NCI-H69 (cell line): ENCODE data around the gene KLF15.

Experiments used
- DNase-seq: peaks from one replicate; lab custom pipeline; 2025; lab: John Stamatoyannopoulos, UW

The KLF15 gene

DNA sequence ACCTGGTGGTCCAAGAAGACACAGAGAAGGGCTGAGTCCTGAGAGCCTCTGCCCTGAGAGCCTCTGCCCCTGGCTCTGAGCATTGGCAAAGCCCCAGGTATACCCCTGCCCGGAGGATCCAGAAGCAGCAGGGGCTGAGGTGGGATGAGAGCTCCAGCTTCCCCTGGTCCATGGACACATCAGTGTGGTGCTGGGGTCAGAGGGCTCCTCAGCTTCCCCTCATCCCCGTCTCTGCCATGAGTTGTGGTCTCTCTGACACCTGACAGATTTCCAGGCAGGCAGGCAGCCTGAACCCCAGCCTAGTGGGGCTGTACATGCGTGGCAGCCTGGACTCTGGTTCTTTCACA lies 3.5 kb upstream of the KLF15 start:
- DNase-seq, result no peak

DNA sequence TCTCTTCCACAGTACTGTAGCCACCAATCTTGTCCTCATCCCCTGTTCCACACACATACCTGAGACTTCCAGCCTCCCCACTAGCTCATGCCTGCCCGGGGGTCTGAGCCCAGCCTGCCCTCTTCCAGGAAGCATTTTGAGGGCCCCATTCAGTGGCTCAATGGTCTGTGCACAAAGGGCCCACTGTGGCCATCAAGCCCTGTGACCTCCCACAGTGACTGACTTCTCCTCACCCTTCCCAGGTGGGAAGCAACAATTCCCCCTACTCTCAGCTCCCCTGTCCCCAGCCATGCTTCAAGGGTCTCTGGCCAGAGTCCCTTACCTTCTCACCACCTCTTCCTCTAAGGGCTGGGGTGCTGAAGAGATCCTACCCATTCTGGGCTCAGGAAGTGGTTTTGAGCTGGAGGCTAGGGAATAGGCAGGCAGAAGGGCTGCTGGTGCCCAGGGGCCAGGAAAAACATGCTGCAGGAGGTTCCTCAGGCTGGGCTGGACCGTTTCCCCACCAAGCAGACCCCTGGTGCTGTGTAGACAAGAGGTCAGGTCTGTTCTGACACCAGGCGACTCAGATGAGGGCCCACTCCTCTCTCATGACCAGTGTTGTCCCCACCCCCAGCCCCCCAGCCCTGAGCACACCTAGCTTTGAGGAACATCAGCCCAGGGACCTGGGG lies 3.0 kb upstream of the KLF15 start:
- DNase-seq, result no peak

DNA sequence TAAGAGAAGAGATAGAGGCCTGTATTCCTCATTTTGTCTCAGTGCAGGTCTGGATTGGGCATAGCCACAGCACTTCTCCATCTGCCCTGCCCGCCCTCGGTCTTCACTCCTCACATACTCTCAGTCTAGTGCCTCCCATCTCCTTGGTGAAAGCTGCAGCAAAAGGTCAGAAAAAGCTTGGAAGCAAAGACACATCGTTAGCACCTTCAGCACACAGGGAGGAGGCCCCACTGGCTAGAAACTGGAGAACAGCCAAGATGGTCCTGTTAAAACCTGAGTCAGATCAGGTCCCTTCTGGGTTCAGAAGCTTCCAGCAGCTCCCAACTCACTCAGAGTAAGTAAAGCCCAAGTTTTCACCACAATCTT lies 1.6 kb upstream of the KLF15 start:
- DNase-seq, result no peak

DNA sequence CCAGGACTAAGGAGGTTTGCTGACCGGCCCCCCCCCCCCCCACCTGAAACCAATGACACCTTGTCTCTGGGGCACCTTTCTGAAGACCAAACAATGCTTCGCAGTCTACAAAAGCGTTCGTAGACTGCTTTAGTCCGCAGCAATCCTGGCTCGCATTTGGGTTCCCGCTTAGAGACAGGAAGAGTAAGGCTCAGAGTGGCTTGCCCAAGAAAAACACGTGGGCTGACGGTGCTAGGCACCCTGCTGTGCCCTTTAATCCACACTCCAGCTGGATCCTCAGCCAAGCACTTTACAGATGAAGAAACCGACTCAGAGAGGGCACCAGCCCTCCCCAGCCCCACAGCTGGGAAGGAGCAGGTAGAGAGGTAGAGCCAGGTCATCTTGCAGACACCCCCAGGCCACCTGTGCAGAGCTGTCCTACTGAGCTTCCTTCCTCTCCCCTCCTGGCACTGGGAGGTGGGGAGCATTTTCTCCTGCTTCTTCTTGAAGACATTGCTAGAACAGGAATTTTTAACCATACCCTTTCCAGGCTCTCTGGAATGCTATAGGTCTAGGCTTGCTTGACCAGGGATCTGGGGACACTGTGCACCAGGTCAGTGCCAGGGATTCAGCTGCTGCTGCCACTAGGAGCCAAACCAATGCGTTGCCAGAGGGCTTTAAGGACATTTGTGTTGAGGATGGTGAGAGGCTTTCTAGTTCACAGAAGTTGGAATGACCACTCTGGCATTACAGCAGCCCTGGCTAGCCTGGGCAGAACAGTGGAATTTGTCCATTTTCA lies 1.0 kb upstream of the KLF15 start:
- DNase-seq, result peak; percentile 36

DNA sequence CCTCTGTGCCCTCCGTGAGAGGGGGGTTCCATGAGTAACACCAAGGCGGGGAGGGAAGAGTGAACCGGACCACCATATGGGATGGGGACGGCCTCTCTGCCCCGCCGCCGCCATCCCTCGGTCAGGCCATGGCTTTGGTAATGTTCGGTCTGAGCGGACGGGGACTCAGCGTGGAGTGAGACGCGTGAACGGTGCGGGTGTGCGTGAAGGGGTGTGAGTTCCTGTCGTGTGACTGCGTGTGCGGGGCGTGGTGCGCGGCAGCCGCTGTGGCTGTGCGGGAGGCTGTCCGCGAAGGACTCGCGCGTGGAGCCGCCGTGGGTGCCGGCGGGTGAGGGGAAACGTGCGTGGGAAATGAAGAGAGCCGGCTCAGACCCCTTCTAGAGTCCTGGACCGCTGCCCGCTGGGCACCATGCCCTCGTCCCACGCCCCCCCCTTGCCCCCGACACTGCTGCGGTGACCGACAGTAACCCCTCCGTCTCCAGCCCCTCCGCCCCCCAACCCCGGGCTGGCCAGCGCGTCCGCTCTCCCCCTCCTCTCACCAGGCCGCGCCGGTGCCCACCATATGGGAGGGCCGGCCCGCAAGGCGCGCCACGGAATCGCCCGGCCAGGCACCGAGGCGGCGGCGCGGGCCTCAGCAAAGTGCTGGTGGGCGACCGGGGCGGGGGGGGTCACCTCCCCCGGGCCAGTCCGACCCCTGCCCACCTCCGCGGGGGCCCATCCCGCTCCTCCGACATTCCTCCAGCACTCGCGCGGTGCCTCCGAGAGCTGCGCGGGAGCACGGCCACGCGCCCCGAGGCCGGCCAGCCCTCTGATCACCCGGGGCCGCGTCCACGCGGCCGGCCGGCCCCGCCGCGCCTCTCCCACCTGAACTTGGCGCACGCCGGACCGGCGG lies 589 bp downstream of the KLF15 start:
- no peak for DNase-seq

DNA sequence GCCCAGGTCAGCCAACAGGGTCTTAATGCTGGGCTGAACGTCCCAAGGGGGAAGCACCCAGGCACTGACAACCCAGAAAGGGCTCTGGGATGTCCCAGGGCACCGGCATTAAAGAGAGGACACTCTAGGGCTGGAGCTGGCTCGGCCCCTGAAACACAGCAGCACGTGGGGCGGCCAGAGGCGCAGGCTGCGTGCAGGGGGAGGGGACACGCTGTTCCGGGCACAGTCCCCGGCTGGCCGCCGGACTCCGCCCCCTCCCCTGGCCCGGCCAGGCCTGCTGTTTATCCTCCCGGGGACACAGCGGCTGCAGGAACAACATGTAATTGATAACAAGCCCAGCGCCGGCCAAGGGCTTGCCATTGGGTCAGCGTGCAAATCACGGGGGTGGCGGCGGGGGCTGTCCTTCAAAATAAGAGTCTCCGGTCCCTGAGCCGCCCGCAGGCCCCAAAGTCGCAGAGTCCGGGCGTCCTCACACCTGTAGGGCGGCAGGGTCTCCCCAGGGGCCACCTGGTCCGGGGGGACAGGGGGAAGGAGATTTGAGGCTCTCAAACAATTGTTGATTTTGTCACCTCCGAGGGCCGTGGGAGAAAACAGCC lies 1.3 kb downstream of the KLF15 start:
- DNase-seq, result peak; percentile 61

DNA sequence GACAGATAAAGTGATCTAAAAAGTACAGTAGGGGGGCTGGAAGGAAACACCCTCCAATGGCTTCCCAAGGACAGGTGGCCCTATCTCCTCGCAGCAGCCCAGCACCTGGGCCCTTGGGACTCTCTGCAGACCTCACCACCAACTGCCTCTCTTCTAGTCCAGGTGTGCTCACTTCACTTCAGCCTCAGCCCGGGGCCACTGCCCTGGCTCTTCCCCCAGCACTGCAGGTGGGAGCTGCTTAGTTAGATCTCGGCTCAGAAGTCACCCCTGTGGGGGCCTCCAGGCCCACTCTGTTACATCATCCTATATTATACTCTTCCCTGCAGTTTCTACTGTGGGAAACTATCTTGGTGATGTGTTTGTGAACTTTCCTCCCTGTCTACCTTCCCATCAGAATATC lies 2.0 kb downstream of the KLF15 start:
- DNase-seq, result no peak

DNA sequence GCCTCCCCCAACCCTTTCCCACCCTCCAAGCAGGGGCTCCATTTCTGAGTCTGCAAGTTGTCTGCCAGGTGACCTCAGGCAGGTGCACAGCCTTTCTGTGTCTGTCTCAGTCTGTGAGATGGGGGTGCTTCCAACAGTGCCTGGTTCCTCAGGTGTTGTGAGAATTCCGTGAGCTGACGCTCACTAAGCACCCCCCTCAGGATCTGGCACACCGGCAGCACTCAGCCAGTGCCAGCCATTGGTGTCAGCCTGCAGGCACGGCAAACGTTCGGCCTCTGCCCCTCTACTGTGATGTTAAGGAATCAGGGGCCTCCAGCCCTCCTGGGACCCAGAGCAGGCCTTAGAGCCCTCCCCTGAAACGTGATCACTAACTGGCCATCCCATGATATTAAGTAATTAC lies 2.4 kb downstream of the KLF15 start:
- no peak for DNase-seq

DNA sequence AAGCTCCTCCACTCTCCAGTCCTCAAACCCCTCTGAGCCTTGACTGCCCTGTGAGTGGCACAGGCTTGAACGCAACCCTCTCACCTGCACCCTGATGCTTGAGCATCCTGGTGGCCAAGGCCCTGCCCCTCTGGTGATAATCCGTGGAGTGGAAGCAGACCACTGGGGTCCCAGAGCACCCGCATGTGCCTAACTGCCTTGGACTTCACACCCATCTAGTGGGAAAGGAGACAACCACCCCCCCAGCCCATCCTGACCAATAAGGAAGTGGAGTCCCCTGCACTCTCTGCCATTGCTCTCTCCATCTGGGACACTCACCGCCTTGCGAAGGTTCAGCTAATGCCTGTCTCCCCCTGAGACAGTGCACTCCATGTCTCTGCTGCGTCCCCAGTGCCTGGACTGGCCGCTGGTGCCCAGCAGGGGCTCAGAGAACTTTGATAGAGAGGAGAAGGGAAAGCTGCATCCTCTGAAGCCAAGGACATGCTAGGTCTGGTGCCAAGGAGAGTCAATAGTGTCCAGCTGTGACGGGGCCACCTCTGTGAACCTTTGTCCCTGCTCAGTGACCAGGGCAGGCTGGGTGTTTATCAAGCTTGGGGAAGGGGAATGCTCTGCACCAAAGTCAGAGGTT lies 3.4 kb downstream of the KLF15 start:
- no peak for DNase-seq

DNA sequence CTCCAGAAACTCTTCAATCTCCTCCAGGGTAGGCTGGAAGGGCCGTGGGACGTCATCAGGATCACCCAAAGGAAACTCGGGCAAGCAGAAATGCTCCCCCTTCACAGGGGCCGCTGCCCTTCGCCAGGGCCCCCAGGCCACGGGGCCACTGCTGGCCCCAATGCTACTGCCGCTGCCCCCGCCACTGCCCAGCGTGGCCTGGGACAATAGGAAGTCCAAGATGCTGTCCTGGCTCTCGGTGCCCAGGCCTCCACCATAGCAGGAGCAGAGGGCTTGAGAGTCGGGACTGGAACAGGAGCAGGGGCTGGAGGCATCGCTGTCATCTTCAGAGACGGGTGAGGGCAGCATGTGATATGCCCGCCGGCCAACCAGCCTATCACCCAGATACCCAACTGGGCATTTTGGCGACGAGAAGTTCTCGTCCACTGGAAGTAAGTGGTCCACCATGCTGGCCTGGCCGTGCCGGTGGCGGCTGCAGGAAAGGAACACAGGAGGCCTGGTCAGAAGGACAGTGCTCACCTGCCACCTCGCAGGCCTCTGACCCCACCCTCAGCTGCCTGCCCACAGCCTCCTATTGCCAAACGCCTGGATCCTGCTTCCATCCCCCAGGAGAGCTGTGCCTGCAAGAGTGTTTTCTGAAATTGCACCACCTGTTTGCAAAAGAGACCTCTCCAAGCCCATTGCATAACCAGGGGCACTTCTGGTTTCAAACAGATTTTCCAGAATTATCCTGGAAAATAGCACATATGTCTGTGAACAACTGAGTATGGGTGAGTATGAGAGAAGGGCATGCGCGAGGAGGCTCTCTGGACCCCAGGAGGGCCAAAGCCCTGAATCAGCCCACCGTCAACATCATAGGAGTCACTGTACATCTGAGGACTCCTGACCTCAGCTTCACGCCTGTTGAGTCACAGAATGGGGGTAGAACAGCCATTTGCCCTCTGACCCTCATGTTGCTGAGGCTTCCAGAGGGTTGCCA lies 4.4 kb downstream of the KLF15 start:
- DNase-seq, result no peak

DNA sequence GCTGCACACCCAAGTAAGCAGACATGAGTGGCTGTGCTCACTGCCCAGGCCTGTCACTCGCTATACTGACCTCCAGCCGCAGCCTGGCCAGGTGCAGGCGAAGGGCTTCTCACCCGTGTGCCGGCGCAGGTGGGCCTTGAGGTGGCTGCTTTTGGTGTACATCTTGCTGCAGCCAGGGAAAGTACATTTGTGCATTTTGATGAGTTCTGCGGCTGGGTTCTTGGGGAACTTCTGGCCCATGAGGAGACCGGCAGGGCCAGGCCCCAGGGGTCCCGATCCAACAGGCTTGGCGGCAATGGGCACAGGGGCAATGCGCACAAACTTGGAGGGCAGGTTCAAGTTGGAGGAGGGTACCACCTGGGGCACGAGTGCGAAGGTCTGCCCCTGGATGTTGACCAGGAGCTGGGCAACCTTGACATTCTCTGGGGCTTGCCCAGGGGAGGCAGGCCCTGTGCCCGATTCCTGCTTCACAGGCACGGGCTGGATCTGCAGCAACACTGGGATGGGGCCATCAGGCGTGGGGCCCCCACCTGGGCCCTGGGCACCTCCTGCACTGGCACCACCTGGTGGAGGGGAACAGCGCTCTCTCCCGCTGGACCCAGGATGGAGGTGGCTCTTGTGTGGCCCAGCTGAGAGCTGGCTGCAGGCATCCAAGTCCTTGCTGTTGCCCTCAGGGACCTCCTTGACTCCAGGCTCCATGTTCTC lies 5.3 kb downstream of the KLF15 start:
- DNase-seq, result no peak

DNA sequence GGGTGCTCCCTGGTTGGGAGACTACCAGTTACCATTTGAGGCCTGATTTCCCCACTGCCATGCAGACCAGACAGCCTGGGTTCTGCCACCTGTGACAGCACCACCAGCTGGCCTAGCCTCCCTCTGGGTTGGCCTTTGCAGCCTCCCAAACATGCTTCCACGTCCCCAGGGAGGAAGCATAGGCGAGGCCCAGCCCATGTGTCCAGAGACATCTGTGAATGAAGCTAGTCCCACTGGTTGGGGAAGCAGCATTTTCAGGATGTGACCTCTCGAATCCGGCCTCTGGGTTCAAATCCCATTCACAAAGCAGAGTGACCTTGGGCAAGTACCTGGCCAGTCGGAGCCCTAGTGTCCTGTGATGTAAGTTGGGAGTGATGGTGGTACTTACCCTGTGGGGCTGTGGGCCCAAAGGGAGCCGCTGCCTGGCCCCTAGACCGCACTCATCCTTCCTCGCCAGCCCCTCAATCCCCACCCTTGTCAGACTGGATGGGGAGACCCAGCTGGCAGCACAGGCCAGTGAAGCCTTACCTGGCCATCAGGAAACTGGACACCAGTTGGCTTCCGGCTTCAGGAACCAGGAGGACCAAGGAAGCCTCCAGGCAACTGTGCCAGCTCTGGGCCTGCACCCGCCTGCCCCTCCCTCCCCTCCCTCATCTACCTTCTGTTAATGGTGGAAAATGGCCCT lies 6.0 kb downstream of the KLF15 start:
- peak; percentile 2 for DNase-seq

DNA sequence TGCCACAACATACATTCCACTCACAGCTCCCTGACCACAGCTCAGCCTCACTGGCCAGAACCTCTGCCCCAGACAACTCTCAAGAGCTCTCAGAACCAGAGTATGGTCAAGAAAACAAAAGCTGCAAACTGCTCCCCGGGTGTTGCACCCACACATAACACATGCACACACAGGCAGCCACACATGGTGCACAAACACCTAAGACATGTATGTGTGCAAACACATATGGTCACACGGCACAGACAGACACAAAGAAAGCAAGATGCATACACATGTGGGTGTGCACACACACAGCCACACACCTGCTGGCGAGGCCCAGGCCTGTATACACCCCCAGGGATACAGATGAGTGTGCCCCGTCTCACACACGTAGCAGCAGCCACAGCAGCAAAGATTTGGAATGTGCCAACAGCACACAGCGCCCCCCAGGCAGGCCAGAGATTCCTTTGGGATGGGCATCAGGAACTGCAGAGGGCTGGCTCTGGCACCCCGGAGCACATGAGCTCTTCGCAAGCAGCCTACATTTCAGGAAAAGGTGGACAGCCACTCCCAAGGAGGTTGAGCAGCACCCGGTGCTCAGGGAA lies 6.6 kb downstream of the KLF15 start:
- DNase-seq, result no peak

DNA sequence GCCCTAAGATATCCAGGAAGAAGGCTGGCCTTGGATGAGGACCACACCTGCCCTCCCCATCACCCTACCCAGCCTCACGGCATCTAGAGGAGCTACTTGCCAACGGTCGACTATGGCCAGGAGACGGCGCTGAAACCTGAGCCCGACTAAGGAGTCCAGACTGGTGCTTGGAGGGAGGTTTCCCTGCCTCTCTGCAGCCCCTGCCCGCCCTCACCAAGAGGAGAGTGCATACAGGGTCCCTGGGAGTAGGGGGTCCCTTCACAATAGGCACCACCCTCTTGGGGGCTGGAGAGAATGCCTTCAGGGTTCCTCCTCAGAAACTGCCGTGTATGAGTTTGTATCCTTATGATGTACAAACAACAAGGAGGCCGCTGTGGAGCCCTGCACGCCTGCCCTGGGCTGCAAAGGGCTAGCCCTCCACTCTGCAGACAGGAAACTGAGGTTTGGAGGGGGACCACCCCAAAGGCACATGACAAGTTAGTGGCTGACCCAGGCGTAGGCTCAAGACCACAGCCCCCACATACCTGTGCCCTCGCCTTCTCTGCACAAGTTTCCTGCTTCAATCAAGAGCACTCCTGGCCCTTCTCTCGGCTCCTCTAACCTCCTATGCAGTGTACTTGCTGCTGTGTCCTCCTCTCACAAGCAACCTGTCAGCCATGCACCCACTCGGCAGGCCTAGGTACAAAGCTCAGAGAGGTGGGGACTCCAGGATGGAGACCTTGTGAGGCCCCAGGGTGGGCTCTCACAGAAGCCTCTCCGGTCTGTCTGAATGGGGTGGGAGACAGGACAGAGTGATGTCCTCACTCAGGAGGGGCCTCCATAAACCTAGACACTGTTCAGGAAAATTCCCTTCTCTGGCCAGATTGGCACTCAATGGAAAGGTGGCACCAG lies 7.4 kb downstream of the KLF15 start:
- no peak for DNase-seq

DNA sequence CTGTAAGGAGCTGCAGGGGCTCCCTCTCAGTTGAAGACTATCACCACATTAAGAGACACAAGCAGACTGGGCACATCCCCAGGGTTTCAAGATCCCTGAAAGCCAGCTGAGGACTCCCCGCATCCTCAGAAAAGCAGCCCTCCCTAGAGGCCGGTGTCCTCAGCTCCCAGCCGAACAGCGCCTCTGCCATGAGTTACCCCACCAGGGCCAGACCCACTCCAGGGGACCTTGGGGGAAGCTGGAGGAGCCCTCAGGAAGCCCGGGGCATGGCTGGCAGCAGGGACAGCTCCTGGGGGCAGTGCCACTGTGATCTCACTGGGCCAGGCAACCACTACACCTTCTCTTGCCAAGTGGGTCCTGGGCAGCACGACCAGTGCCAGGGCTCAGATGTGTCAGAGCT lies 8.1 kb downstream of the KLF15 start:
- no peak for DNase-seq

DNA sequence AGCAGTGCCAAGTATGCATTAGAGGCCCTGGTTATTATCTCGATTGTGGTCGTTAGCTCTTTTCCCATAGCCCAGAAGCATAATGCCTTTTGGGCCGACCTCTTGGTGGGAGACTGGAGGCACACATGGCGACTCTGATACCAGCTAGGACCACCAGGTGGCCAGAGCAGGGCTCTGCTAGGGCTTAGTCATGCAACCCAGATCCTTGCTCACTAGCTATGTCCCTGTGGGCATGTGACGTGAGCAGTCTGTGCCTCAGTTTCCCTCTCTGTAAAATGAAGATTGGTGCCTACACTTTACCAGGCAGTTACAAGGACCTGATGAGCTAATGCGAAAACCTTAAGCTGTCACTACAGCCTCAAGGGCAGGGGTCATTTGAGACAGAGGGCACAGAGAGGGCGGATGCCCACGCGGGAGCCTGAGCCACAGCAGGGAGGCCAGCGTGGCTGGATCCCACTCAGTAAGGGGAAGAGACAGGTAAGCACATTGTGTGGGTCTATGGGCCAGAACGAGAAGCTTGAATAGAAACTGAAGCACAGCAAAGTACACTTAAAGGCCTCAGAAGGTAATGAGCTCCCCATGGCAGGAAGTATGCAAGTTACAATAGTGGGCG lies 8.8 kb downstream of the KLF15 start:
- DNase-seq, result no peak

DNA sequence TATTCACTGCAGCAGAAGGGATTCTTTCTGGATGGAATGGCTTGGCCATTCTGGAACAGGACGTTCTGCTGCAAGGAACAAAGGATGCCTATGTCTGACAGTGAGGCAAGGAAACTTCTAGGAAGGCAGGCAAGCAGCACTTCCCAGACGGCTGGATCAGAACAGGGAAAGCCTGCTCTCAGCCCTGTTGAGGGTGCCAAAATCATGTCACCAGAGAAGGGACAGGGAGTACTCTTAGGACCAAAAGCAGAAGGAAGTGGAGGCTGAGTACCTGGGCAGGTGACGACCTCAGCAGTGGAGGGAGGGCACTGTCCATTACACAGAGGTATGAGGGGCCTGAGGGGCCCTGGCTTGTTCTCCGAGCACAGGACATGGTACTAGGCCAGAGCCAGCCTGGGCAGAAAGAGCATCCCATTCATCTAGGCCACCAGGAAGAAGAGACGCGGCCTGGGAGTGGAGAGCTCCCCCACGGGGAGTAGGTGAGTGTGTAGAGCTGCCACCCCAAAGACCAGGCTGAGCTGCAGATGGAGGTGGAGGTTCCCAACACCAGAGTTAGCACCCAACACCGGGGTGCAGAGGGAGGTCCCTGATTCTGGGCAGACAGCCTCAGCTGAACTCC lies 9.6 kb downstream of the KLF15 start:
- no peak for DNase-seq
